LNCaP clone FGC (cell line): ENCODE measurements around the gene FREM3.
A peak's percentile ranks its signal among the peaks of the same experiment; 100 is the strongest.

Experiments
- DNase-seq: peaks from one replicate; pipeline ENCODE4 v3.0.0-alpha.2; 2011; ENCODE audit warnings: low read depth
- H3K4me3 ChIP-seq: 2 replicates; pipeline ENCODE4 v1.5.1; 2011; ENCODE audit warnings: mild to moderate bottlenecking, low read depth, low read length, control low read depth
- CTCF ChIP-seq: IDR thresholded peaks from 2 replicates; pipeline ENCODE4 v1.5.1; 2012; ENCODE audit warnings: mild to moderate bottlenecking; ENCODE audit not compliant: control insufficient read depth, insufficient read depth; ENCODE audit errors: extremely low read depth

FREM3 gene

GRCh38 chr4:143558823-143559756 lies 141.4 kb downstream of the FREM3 start:
- peak; percentile 99 for TF ChIP-seq CTCF
- DNase-seq: peak; percentile 54
- peak overlapping the region; percentile 31 for H3K4me3 ChIP-seq

GRCh38 chr4:143558286-143558685 lies 142.2 kb downstream of the FREM3 start:
- no peak for DNase-seq
- no peak overlapping the region for H3K4me3 ChIP-seq
- no peak for TF ChIP-seq CTCF

- no peak overlapping the region for H3K4me3 ChIP-seq
- TF ChIP-seq CTCF: no peak
- no peak for DNase-seq
Measured at GRCh38 chr4:143555676-143556075, 144.8 kb downstream of the FREM3 start.

GRCh38 chr4:143554728-143555597 lies 145.5 kb downstream of the FREM3 start:
- H3K4me3 ChIP-seq: no peak overlapping the region
- no peak for DNase-seq
- TF ChIP-seq CTCF: no peak

- no peak overlapping the region for H3K4me3 ChIP-seq
- DNase-seq: no peak
- no peak for TF ChIP-seq CTCF
Measured at GRCh38 chr4:143549928-143550327, 150.5 kb downstream of the FREM3 start.

GRCh38 chr4:143539670-143540023 lies 160.8 kb downstream of the FREM3 start:
- no peak for TF ChIP-seq CTCF
- DNase-seq: no peak
- H3K4me3 ChIP-seq: no peak overlapping the region
